GM21390 (cell line): Measurements from ENCODE around the gene SLC15A3.
"Not testable (repeated sequence)": the region's sequence is repeated elsewhere in the genome, so short reads cannot be mapped to it uniquely, and the experiment has no call there.

ENCODE experiments used
- ATAC-seq: cut with Tn5 transposase; IDR thresholded peaks from one replicate; pipeline ENCODE4 v1.9.1; 2021; ENCODE audit not compliant: unreplicated experiment

SLC15A3 gene

GRCh38 chr11:60977224-60977623 is 25.2 kb upstream of the SLC15A3 start:
- ATAC-seq, result no peak

- ATAC-seq, result no peak
These were observed 22.8 kb upstream of the SLC15A3 start for GRCh38 chr11:60974726-60975125.

GRCh38 chr11:60974316-60974715 is 22.3 kb upstream of the SLC15A3 start:
- ATAC-seq, result not testable (repeated sequence)

DNA sequence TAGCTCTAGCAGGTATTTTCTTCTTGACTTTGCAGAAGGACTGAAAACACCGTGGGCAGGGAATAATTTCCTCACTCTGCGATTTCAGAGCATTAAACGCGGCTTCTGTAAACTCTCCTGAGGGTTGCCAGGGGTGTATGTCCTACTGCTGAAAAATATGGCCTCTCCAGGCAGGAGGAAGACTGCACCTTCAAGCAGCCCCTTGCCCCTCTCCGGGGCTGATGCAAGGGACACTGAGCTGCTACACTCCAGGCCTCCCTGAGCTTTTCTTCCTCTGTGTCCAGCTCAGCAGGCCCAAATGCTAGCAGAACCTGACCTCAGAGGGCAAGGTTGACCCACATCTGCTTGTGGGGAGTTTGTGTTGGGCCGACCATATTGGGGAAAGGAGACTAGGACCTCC is 21.7 kb upstream of the SLC15A3 start:
- ATAC-seq, result no peak

- ATAC-seq, result no peak
These were observed 20.4 kb upstream of the SLC15A3 start for GRCh38 chr11:60972182-60973030.

DNA sequence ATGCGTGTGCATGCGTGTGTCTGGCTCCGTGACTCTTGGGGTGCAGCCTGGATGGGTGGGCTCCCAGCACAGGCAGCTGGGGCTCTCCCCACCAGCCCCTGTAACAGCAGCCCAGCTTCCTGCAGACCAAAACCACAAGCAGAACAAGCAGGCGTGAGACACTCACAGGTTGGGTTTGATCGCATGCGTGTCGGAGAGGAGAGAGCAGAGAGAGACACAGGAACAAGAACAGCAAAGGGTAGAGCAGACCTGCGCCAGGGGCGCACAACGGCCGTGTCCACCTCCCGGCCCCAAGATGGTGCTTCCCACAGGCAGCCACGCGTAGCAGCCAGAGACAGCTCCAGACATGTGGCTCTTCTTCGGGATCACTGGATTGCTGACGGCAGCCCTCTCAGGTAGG is 19.5 kb upstream of the SLC15A3 start, which contains the start of gene CD6:
Gene CD6 (plus strand): TSS at position 161 of the 400 bp plus-strand sequence. CDS start 186 bp downstream, at position 347.
- ATAC-seq, result no peak

- no peak for ATAC-seq
These were observed 18.9 kb upstream of the SLC15A3 start for GRCh38 chr11:60970890-60971289.

- no peak for ATAC-seq
These were observed 18.4 kb upstream of the SLC15A3 start for GRCh38 chr11:60970369-60970774.

- ATAC-seq, result no peak
These were observed 16.2 kb upstream of the SLC15A3 start for GRCh38 chr11:60968223-60968622.

- ATAC-seq, result no peak
These were observed 14.9 kb upstream of the SLC15A3 start for GRCh38 chr11:60966890-60967289.

- ATAC-seq, result no peak
These were observed 12.8 kb upstream of the SLC15A3 start for GRCh38 chr11:60964801-60965200.

- ATAC-seq, result no peak
These were observed 8.4 kb upstream of the SLC15A3 start for GRCh38 chr11:60960405-60960804.

- ATAC-seq, result no peak
These were observed 7.5 kb upstream of the SLC15A3 start for GRCh38 chr11:60959431-60959830.

- ATAC-seq, result no peak
These were observed 5.2 kb upstream of the SLC15A3 start for GRCh38 chr11:60957188-60957587.

- ATAC-seq, result no peak
These were observed 3.6 kb upstream of the SLC15A3 start for GRCh38 chr11:60955571-60955970.

DNA sequence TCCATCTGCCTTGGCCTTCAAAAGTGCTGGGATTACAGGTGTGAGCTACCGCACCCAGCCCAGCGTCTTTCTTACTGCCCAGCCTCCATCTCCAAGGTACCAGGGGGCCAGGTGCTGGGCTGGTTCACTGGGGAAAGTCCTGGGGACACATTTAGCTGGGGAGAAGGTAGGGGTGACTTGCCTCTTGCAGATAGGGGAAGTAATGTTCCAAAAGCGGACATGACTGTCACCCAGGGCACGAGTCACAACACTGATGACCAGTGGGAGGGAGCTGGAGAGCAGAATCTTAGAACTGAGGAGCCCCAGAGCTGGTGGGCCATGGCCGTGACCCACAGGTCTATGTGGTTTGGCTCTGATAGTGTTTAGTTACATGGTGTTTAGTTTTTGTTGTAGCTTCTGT is 2.4 kb upstream of the SLC15A3 start:
- ATAC-seq, result no peak

- no peak for ATAC-seq
These were observed 1.8 kb upstream of the SLC15A3 start for GRCh38 chr11:60953781-60954180.

- no peak for ATAC-seq
These were observed 780 bp upstream of the SLC15A3 start for GRCh38 chr11:60952742-60953170.

- no peak for ATAC-seq
These were observed 421 bp downstream of the SLC15A3 start for GRCh38 chr11:60951606-60951903.

- ATAC-seq, result no peak
These were observed 907 bp downstream of the SLC15A3 start for GRCh38 chr11:60950933-60951605.

DNA sequence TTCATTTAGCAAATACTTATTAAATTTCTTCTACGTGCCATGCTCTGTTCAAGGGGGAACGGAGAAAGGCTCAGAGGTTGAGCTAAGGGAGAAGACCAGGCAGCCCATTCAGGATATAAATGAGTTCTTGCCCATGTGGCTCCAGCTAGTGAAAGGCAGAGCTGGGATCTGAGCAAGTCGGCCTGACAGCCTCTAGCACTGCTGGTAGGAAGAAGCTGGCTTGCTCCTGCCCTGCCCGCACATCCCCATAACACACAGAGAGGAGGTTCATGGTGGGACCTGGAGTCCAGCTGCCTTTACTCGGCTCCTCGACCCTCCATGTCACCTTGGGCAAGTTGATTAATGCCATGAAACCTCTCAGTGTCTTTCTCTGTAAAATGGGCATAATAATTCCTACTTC is 2.0 kb downstream of the SLC15A3 start:
- ATAC-seq, result no peak

- no peak for ATAC-seq
These were observed 3.7 kb downstream of the SLC15A3 start for GRCh38 chr11:60948250-60948649.
